GM18511 (cell line): Measurements from ENCODE around the gene SLC22A23.
"Not testable (repeated sequence)": the region's sequence is repeated elsewhere in the genome, so short reads cannot be mapped to it uniquely, and the experiment has no call there.

Experiments
- ATAC-seq: cut with Tn5 transposase; IDR thresholded peaks from one replicate; pipeline ENCODE4 v1.9.1; 2021; ENCODE audit warnings: mild to moderate bottlenecking, moderate library complexity; ENCODE audit not compliant: unreplicated experiment

SLC22A23 gene

DNA sequence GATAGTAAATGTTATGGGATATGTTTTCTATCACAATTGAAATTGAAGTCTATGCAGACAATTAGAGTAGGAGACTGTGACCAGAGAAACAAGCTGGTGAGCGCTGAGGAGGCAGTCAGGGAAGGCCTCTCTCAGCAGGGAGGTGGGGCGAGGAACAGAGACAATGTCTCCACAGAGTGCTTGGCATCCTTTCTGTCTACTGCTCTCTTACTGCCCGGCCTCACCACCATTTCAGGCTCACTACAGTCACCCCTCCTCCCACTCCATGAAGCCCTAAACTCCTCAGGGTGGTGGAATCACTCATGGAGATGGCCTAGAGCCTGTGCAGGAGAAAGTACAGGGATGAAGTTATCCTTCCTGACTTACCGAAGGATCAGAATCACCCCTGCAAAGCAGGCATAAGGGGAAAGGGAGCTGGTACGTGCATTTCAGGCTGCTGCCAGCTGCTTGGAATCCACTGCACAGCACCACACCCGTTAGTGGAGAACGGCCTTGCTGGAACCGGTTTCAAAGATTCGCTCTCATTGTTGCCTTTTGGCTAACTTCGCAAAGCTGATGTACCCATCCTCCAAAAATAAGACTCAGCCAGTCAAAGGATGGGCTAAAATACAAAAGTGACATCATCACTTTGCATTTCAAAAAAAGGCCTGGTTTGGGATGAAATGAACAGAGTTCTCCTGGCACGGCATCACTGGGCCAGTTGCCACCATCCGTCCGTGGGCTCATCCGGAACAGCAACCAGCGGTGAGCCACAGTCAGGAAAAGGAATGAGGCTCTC is 67.3 kb downstream of the SLC22A23 start:
- no peak for ATAC-seq

DNA sequence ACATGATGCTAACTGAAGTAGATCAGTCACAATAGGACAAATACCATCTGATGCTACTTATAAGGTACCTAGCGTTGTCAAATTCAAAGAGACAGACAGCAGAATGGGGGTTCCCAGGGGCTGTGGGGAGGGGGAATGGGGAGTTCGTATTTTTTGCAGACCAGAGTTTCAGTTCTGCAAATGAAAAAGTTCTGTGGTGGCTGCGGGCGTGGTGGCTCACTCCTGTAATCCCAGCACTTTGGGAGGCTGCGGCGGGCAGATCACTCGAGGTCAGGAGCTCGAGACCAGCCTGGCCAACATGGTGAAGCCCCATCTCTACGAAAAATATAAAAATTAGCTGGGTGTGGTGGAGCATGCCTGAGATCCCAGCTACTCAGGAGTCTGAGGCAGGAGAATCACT is 68.1 kb downstream of the SLC22A23 start:
- ATAC-seq = no peak

DNA sequence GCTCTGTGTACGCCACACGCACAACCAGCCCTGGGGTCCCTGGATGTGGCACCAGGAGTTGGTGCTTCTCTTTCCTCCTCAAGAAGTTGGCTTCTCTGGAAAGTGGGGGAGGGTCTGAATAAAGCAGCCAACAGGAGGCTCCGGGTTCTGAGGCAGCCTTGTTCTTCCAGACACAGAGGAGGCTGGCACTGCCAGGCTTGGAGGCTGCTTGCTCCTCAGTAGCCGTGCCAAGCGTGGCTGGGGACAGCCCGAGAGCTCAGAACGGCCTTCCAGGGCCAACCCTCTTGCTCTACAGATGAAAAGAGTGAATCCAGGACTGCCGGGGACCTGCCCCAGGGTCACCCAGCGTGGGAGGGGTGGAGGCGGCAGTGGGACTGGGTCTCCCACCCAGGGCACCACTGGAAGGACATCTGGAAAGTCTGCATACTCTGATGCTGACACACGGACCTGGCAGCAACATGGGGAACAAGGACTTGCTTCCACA is 70.4 kb downstream of the SLC22A23 start:
- no peak for ATAC-seq

DNA sequence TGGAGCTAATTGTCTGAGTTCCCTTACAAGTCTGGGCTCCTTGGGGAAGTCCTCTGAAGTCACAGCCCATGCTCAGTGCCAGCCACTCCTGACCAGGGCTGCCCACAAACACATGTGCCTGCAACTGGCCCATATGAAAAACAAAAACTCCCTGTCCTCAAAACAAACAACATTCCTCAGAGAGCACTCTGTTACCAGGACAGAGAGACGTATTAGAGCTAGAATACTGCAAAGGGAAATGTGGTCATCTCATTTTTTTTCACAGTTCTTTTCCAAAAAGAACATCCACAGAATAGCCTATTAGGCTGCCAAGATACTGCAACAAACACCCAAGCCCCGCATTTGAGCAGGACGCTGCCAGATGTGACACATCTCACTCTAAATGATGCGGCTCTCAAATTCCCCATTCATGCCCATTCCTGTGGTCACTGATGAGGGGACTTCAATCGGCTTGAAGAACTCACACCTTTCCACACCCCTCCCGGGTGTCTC is 71.1 kb downstream of the SLC22A23 start:
- ATAC-seq = no peak

DNA sequence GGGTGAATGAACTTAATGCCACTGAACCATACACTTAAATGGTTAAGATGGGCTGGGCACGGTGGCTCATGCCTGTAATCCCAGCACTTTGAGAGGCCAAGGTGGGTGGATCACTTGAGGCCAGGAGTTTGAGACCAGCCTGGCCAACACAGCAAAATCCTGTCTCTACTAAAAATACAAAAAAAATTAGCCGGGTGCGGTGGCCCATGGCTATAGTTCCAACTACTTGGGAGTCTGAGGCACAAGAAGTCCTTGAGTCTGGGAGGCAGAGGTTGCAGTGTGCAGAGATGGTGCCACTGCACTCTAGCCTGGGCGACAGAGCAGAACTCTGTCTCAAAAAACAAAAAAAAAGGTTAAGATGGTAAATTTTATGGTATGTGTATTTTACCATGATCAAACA is 71.7 kb downstream of the SLC22A23 start:
- not testable (repeated sequence) for ATAC-seq

DNA sequence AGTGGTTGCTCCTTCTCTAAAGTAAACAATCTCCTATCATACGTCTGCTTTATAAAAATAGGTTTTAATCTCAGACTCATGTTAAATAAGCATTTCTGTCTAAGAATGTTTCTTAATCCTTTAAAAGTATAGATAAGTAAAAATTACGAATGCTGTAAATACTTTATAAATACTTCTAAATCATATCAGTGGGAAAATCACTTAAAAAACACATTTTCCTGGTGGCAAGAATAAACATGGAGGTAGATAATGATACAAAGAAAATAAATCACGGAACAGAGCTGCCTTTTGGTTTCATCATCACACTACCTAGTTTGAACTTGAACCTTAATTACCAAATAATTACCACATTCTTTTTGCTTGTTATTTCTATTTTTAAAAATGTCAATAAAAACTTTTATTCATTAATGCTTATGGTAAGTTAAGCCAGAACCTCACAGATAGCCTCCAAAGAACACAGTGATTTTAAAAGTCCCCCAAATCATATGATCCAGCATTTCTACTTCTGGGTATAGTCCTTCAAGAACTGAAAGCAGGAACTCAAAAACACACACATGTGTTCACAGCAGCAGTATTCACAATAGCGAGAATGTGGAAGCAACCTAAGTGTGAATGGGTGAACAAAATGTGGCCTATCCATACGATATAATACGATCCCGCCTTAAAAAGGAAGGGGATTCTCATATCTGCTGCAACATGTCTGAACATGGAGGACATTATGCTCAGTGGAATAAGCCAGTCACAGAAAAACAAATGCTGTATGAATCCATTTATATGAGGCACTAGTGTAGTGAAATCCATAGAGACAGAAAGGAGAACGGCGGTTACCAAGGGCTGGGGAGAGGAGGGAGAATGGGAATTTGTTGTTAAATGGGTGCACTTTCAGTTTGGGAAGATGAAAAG is 72.4 kb downstream of the SLC22A23 start:
- no peak for ATAC-seq

DNA sequence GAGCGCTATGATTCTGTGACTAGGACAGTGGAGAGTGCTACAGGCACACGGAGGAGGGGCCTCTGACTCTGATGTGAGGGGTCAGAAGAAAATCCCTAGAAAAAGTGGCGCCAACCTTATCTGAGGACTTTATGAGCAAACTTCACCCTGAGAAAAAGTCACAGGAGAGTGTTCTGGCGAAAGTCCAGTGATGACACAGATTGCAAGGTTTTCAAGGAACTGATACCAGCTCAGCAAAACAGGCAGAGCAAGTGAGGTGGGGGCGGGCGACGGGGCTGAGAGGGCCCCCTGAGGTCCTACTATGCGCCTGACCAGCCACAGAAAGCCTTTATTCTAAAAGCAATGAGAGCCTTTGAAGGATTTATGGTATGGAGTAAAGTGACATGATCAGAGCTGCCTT is 73.3 kb downstream of the SLC22A23 start:
- no peak for ATAC-seq

DNA sequence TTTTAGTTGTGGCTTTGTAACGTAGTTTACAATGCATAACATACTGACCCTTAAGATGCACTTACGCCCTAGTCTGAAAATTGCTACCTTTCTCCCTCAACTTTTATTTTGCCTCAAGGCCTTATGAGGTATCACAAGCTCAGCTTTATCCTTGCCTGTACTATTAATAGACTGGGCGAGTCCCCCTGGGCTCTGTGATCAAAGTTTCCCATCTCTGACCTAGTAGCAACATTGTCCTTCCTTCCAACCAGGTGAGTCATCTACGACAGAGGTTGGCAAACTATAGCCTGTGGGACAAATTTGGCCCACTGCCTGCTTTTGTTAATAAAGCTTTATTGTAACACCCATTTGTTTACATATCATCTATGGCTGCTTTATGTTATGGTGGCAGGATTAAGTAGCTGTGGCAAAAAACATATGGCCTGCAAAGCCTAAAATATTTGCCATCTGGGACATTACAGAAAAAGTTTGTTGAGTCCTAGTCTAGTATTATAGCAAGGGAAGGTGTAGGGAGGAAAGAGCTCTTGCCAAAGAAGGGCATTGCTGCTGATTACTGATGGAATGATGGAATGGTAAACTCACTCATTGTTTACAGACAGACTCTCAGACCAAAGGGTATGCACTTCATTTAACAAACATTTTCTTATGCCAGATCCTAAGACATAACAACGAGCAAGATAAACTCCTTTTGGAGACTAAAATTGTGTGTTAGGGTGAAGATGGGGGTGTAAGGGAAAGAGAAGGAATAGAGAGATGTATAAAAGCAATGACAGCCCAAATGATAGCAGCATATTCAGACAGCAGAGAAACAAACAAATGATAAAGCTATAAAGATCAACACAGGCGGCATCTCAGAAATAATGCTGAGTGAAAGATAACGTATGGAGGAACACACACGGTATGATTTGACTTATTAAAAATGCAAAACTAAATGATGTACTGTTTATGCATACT is 74.2 kb downstream of the SLC22A23 start:
- no peak for ATAC-seq

DNA sequence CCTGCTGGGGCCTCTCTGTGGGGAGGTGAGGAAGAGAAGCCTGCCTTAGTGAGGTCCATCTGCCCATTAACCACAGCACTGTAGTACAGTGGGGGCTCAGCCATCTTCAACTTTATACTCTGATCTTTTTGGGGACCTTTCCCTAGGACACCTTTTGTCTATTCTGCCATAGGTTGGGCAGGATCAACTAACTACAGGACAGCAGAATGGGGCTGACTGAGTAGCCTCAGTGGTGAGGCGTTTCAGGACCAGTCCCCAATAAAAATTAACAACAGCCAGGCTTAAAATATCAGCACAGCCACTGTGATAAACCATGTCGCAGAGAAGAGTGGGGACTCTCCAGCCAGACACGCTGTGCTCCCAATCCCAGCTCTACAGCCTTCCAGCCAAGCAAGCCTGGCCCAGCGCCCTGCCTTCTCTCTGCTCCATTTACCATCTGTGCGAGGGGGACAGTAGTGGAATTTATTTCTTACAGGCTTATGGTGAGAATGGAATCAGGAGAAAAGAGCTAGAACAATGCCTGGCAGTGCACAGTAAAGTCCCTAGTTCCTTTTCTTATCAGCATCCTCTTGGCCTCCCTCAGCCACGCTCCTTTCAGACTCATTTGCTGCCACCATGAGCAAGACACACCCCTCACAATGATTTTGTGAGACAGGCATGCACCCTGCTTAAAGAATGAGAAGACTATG is 75.5 kb downstream of the SLC22A23 start:
- ATAC-seq = no peak

DNA sequence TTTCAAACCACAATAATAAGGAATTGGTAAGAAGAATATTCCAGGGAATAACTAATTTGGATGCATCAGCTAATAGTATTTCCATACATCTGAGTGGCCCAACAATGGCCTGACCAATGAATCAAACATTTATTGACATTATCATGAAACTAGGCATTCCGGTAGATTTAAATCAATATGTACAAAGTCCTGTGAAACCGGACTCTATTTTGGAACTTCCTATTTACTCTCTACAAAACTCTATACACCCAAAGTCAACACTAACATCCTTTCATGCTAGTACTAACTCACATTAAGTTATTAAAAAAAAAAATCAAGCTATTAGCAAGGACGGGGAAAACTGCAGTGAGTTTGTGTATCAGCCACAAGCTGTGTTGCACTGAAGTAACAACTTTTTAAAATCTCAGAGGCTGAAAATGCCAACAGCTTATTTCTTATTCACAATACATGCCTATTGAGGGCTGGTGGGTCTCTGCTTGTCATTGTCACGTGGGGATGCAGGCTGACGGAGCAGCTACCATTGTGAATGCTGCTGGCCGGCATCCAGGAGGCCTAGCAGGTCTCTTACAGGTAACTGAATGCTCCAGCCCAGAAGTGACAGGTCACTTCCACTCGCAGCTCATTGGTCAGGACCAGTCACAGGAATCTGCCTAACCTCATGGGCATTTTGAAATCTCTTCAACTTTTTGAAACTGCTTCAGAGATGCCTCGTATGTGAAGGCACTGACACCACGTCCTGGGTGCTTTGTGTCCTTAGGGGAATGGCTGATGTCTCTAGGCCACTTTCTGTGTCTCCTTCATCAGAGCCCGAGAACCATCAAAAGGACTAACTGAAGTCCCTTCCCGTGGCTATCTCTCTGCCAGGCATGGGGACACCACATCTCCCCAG is 76.3 kb downstream of the SLC22A23 start:
- ATAC-seq = no peak

DNA sequence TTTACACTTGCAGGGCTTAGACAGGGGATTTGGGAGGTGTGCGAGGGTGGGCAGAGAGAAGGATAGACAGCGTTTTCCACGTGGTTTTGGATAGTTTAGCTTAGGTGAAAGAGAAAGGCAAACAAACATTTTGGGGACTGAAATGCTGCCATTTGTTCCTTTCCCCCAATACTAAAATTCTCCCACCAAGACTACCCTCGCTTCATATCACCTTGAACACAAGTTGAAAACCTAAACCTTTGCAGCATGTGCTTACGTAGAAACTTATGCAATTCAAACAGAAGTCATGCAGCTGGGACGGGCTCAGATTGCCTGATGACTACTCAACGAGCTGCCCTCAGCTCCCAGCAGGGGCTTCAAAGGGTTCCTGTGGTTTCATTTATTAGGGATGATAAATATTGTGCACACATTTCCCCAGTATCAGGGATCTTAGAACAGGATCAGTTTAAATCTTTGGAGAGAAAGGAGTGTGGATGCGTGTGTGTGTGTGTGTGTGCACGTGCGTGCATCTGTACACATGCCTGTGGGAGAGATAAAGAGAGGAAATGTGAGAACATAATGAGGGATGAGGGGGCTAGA is 77.3 kb downstream of the SLC22A23 start:
- ATAC-seq = no peak

DNA sequence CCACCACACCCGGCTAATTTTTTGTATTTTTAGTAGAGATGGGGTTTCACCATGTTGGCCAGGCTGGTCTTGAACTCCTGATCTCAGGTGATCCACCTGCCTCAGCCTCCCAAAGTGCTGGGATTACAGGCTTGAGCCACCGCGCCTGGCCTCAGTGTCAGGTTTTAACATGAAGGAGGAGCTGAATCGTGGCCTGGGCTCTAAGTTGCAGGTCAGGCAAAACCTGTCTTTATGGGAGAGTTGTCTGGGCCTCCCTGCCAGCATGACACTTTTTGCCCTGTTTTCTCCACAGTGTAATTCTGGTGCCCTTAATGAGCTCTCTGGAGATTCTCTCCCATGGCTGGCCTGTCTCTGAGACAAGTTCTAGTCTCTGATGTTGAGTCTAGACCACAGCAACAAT is 78.0 kb downstream of the SLC22A23 start:
- not testable (repeated sequence) for ATAC-seq

DNA sequence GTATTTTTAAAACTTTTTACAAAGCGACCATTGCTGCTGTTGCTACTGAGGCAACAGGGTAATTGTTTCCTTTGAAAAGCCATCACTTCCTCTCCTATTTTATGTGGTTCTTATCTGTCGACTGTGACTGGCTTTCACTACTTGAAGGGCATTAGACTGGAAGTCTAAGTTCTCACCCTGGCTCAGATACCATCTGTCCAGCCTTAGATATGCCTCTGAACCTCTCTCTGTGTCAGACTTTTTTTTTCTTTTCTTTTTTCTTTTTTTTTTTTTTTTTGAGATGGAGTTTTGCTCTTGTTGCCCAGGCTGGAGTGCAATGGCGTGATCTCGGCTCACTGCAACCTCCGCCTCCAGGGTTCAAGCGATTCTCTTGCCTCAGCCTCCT is 78.5 kb downstream of the SLC22A23 start:
- not testable (repeated sequence) for ATAC-seq

DNA sequence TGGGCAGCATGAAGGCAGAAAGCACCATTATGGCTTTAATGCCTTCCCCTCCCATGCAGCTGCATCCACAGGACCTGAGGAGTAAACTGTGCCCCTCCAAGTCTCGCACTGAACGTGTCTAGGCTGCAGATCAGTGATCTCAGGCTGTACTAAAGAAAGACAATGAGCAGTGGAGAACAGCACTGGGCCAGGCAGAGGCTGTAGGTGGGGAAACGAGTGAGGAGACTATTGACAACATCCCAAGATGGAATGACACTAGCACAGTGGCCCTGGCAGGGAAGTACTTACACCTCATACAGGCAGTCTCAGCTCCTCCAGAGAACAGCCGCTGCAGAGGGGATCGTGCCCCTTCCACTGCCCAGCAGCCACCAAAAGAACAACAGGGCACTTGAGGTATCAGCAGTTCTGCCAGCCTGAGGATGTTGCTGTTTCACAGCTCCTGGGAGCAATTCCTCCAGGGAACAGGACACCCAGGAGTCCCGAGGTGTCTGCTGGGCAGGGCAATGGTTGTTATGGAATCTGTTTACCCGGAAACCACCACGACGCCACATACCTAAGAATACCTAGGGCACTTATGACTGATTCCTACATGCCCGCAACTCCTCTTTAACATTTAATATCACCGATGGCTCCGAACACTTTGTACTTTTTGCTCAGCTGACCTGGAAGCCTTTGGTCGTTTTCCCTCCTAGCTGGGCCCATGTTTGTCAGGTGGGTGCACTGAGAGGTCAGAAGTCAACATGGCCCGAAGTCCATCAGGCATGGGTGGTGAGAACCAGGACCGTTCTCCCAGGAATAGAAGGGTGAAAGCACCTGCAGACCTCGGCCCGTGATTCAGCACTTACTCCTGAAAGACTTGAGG is 79.1 kb downstream of the SLC22A23 start:
- no peak for ATAC-seq

DNA sequence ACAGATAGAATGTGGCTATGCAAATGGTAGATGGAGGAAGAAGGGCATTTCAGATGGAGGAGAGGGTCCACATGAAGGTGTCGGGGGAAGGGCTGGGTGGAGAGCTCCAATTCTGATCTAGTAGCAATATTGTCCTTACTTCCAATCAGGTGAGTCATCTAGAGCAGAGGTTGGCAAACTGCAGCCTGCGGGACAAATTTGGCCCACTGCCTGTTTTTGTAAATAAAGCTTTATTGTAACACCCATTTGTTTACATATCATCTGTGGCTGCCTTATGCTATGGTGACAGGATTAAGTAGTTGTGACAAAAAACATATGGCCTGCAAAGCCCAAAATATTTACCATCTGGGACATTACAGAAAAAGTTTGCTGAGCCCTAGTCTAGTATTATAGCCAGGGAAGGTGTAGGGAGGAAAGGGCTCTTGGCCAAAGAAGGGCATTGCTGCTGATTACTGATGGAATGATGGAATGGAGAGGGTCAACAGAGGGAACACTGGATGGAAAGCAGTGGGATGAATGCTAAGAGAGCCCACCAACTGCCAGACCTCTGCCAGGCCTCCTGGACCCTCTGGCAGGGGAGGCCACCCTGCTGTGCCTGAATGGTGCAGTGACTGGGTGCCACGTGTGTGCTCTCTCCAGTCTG is 79.8 kb downstream of the SLC22A23 start:
- ATAC-seq = no peak

DNA sequence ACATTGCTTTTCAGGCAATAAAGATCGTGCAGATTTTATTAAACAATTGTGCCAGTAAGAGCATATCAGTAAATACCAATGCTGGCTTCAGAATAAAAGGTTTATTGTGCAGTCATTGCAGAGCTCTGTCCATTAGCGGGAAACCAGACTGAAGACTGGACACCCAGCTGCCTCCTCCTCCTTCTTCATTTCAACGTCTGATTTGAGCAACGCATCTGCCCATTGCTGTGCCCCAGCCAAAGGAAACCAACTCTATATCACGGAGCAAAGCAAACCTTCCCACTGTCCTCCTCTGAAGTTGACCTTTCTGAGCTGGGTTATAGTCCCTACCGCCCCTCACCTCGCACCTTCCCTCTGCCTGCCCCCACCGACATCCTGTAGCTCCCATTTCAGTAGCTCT is 80.8 kb downstream of the SLC22A23 start:
- no peak for ATAC-seq

DNA sequence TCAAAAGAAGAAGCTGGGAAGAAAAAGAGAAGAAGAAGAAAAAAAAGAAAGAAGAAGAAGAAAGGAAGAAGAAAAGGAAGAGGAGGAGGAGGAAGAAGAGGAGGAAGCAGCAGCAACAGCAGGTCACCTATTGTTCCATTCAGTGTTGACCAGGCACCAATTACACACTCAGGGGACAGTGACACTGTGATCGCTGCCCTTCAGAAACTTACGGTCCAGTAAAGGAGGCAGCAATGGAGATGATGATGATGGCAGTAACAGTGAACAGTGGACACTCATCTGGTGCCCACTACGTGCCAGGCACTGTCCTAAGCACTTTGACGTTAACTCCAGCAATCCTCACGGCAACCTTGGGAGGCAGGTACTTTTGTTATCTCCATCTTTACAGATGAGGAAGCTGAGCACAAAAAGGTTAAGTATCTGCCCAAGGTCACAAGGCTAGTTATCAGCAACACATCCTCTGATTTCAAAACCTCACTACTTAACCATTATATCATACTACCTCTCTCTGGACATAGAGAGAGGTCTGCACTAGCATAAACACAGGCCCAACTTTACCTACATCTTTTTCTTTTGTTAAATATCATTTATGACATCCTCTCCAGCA is 83.2 kb downstream of the SLC22A23 start:
- no peak for ATAC-seq
